SK-N-MC (cell line): Measurements from ENCODE around the gene GRPR.

Experiments used
- EZH2 ChIP-seq: fragments of 200-600 bp; sonication (generic); IDR thresholded peaks from one replicate; pipeline ENCODE4 v1.6.1; 2017; ENCODE audit warnings: antibody characterized with exemption
- POLR2AphosphoS5 ChIP-seq: IDR thresholded peaks from 2 replicates; pipeline ENCODE4 v1.6.1; 2012; ENCODE audit warnings: mild to moderate bottlenecking, low read depth, low read length, borderline replicate concordance

DNA sequence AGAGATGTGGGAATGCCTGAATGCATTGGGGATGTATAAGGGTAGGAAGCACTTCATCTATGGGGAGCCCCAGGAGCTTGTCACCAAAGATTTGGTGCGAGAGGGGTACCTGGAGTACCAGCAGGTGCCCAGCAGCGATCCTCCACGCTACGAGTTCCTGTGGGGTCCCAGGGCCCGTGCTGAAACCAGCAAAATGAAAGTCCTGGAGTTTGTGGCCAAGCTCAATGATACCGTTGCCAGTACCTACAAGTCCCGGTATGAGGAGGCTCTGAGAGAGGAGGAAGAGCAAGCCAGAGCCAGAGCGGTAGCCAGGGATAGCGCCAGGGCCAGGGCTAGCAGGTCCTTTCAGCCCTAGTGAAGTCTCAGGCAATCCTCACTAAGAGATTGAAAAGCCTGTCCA lies 47.7 kb downstream of the GRPR start:
- TF ChIP-seq EZH2 (no peak), POLR2AphosphoS5 (no peak)
